HepG2 (cell line): ENCODE data around the gene GCH1. TPM values are rescaled to one million over a fixed set of nuclear protein-coding genes. Genes with fewer than 3 reads are reported as not detected.

Experiments
- ARNTL ChIP-seq: sonication (generic); formaldehyde crosslinking; IDR thresholded peaks from 2 replicates; pipeline ENCODE4 v1.4.0; 2020; ENCODE audit warnings: mild to moderate bottlenecking, missing genetic modification reagents
- BORCS8-MEF2B ChIP-seq: sonication (generic); formaldehyde crosslinking; IDR thresholded peaks from 2 replicates; pipeline ENCODE4 v1.8.0; 2022; ENCODE audit warnings: mild to moderate bottlenecking, missing genetic modification reagents
- IRX3 ChIP-seq: sonication (generic); formaldehyde crosslinking; IDR thresholded peaks from 2 replicates; pipeline ENCODE4 v1.8.1; 2023; ENCODE audit warnings: mild to moderate bottlenecking, low read depth, missing genetic modification reagents, borderline replicate concordance
- polyA plus RNA-seq, 8 experiments: library from polyadenylated mRNA; depleted of rRNA in 3 of 8; stranded (reverse) in 7 of 8; unstranded in 1 of 8; fragments of >200 nt; fragmentation: Illumina TruSeq in 4 of 8; extraction: Trizol in 4 of 8; gene quantifications; 2 replicates each; pipeline versions ENCODE4 v1.2.1 to v1.2.3, GENCODE V29; 2011 to 2016; ENCODE audit warnings: low read depth in 4 of 8, missing spikeins in 1 of 8, mixed read lengths in 1 of 8; ENCODE audit not compliant: insufficient read depth in 1 of 8
- total RNA-seq, 5 experiments: library from RNA; depleted of rRNA; stranded (reverse); fragments of >200 nt; fragmentation: Illumina TruSeq; extraction: Trizol; gene quantifications; 2 replicates each; pipeline ENCODE4 v1.2.3, GENCODE V29; 2016; ENCODE audit warnings: low read depth in 1 of 5
- TF ChIP-seq, protein P1 (sequence below): sonication (generic); formaldehyde crosslinking; IDR thresholded peaks from 2 replicates; pipeline ENCODE4 v1.4.0; 2020; ENCODE audit warnings: missing genetic modification reagents
- TF ChIP-seq, protein P2 (sequence below): sonication (generic); formaldehyde crosslinking; IDR thresholded peaks from 2 replicates; pipeline ENCODE4 v1.5.1; 2020; ENCODE audit warnings: missing genetic modification reagents, mild to moderate bottlenecking, borderline replicate concordance
- TF ChIP-seq, protein P3 (sequence below): sonication (generic); formaldehyde crosslinking; IDR thresholded peaks from 2 replicates; pipeline ENCODE4 v1.5.0; 2020; ENCODE audit warnings: missing genetic modification reagents
- TF ChIP-seq, protein P4 (sequence below), 2 experiments: sonication (generic) in 1 of 2; formaldehyde crosslinking in 1 of 2; IDR thresholded peaks; 2 replicates each; pipeline versions ENCODE4 v1.4.0 to v1.6.1; 2016 to 2020; ENCODE audit warnings: borderline replicate concordance in 1 of 2, low read depth in 1 of 2, mild to moderate bottlenecking in 1 of 2, missing genetic modification reagents in 1 of 2
- TF ChIP-seq, protein P5 (sequence below): IDR thresholded peaks from 2 replicates; pipeline ENCODE4 v1.6.1; 2016; ENCODE audit warnings: missing compliant biosample characterization, missing genetic modification reagents, borderline replicate concordance

GCH1 gene
- total and polyA plus RNA-seq, 2 of the 13 experiments (the other 11 are each of a cell fraction or from before 2014, with no cell fraction given): 15.0 to 25.2 TPM

DNA sequence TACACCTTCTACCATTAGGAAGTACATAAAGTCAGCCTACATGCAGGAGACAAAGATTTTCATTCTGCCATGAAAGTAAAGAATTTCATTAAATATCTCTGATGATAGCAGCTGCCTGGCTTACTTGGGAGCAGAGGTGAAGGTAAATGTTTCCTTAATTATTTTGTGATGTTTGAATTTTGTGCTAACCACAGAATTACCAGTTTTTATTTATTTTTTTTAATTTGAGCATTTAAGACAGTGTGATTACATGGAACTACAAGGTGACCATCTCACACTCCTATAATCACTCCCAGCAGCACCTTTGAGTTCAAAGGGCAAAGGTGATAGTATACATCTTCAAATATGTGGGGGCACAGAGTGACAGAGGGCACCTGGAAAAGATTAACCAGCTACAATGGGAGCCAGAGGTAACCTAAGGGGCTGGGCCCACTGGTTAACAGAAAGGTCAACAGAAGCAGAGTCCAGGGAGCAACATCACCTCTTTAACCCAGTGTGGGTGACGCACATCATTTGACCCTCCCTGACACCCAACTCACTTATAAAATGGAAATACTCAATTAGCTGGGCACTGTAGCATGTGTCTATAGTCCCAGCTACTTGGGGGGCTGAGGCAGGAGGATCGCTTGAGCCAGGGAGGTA is 65.0 kb downstream of the GCH1 start (continued):
- TF ChIP-seq, protein P1, sequence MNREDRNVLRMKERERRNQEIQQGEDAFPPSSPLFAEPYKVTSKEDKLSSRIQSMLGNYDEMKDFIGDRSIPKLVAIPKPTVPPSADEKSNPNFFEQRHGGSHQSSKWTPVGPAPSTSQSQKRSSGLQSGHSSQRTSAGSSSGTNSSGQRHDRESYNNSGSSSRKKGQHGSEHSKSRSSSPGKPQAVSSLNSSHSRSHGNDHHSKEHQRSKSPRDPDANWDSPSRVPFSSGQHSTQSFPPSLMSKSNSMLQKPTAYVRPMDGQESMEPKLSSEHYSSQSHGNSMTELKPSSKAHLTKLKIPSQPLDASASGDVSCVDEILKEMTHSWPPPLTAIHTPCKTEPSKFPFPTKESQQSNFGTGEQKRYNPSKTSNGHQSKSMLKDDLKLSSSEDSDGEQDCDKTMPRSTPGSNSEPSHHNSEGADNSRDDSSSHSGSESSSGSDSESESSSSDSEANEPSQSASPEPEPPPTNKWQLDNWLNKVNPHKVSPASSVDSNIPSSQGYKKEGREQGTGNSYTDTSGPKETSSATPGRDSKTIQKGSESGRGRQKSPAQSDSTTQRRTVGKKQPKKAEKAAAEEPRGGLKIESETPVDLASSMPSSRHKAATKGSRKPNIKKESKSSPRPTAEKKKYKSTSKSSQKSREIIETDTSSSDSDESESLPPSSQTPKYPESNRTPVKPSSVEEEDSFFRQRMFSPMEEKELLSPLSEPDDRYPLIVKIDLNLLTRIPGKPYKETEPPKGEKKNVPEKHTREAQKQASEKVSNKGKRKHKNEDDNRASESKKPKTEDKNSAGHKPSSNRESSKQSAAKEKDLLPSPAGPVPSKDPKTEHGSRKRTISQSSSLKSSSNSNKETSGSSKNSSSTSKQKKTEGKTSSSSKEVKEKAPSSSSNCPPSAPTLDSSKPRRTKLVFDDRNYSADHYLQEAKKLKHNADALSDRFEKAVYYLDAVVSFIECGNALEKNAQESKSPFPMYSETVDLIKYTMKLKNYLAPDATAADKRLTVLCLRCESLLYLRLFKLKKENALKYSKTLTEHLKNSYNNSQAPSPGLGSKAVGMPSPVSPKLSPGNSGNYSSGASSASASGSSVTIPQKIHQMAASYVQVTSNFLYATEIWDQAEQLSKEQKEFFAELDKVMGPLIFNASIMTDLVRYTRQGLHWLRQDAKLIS (CRISPR knock-in tag): no peak
- 0 out of 2 replicates have a peak, but pooled peaks have one; percentile 50 for TF ChIP-seq BORCS8-MEF2B (CRISPR knock-in tag)
- TF ChIP-seq IRX3 (CRISPR knock-in tag): no peak
- TF ChIP-seq, protein P2, sequence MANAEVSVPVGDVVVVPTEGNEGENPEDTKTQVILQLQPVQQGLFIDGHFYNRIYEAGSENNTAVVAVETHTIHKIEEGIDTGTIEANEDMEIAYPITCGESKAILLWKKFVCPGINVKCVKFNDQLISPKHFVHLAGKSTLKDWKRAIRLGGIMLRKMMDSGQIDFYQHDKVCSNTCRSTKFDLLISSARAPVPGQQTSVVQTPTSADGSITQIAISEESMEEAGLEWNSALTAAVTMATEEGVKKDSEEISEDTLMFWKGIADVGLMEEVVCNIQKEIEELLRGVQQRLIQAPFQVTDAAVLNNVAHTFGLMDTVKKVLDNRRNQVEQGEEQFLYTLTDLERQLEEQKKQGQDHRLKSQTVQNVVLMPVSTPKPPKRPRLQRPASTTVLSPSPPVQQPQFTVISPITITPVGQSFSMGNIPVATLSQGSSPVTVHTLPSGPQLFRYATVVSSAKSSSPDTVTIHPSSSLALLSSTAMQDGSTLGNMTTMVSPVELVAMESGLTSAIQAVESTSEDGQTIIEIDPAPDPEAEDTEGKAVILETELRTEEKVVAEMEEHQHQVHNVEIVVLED (CRISPR knock-in tag): no peak; the same call in 1 of the 2 replicates
- TF ChIP-seq, protein P3, sequence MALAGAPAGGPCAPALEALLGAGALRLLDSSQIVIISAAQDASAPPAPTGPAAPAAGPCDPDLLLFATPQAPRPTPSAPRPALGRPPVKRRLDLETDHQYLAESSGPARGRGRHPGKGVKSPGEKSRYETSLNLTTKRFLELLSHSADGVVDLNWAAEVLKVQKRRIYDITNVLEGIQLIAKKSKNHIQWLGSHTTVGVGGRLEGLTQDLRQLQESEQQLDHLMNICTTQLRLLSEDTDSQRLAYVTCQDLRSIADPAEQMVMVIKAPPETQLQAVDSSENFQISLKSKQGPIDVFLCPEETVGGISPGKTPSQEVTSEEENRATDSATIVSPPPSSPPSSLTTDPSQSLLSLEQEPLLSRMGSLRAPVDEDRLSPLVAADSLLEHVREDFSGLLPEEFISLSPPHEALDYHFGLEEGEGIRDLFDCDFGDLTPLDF: no peak
- TF ChIP-seq ARNTL: no peak
- TF ChIP-seq, protein P4, sequence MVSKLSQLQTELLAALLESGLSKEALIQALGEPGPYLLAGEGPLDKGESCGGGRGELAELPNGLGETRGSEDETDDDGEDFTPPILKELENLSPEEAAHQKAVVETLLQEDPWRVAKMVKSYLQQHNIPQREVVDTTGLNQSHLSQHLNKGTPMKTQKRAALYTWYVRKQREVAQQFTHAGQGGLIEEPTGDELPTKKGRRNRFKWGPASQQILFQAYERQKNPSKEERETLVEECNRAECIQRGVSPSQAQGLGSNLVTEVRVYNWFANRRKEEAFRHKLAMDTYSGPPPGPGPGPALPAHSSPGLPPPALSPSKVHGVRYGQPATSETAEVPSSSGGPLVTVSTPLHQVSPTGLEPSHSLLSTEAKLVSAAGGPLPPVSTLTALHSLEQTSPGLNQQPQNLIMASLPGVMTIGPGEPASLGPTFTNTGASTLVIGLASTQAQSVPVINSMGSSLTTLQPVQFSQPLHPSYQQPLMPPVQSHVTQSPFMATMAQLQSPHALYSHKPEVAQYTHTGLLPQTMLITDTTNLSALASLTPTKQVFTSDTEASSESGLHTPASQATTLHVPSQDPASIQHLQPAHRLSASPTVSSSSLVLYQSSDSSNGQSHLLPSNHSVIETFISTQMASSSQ (IDR thresholded peaks at IDR 0.05; ENCODE audit: low read depth): peak; percentile 93
- TF ChIP-seq, protein P4 (CRISPR knock-in tag; IDR thresholded peaks at IDR 0.05; ENCODE audit: borderline replicate concordance): peak; percentile 97
- TF ChIP-seq, protein P5, sequence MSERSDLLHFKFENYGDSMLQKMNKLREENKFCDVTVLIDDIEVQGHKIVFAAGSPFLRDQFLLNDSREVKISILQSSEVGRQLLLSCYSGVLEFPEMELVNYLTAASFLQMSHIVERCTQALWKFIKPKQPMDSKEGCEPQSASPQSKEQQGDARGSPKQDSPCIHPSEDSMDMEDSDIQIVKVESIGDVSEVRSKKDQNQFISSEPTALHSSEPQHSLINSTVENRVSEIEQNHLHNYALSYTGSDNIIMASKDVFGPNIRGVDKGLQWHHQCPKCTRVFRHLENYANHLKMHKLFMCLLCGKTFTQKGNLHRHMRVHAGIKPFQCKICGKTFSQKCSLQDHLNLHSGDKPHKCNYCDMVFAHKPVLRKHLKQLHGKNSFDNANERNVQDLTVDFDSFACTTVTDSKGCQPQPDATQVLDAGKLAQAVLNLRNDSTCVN: no peak
